Sigmoid colon (tissue), 4 donors: Measurements from ENCODE around the gene SNX32.

Experiments
- EP300 ChIP-seq, 4 donors: sonication (generic); formaldehyde crosslinking; IDR thresholded peaks; one replicate each; pipeline ENCODE4 v1.6.1; 2017; ENCODE audit warnings: antibody characterized with exemption in 4 of 4
- POLR2A ChIP-seq, 2 donors: fragments of 450-650 bp; IDR thresholded peaks; one replicate each; pipeline ENCODE4 v1.6.1; 2016; ENCODE audit warnings: antibody characterized with exemption in 2 of 2, mild to moderate bottlenecking in 2 of 2, moderate library complexity in 2 of 2
- POLR2AphosphoS5 ChIP-seq, 4 donors: sonication (generic); formaldehyde crosslinking; IDR thresholded peaks; one replicate each; pipeline ENCODE4 v1.6.1; 2017; ENCODE audit warnings: antibody characterized with exemption in 4 of 4
- TF ChIP-seq, protein P1 (sequence below), 4 experiments: fragments of 450-650 bp in 3 of 4; fragments of 200-600 bp in 1 of 4; IDR thresholded peaks; one replicate each; pipeline ENCODE4 v1.5.1; 2016 to 2019; ENCODE audit warnings: antibody characterized with exemption in 4 of 4, mild to moderate bottlenecking in 3 of 4, moderate library complexity in 2 of 4

DNA sequence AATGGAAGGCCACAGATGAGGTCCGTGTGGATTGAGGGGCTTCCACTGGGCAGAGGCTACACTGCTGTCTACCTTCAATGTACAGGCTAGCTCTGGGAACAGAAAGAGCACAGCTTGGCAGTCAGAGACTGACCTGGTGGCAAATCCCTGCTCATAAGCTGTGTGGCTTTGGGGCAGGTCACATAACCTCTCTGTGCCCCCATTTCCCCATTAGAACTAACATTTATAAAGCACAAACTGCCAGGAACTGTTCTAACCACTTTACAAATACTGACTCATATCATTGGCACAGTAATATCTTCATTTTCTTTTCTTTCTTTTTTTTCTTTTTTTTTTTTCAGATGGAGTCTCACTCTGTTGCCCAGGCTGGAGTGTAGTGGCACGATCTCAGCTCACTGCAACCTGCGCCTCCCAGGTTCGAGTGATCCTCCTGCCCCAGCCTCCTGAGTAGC is 63.3 kb downstream of the SNX32 start:
- TF ChIP-seq POLR2AphosphoS5 (IDR thresholded peaks at IDR 0.05) (no peak), POLR2A (IDR thresholded peaks at IDR 0.05) (no peak), EP300 (IDR thresholded peaks at IDR 0.05) (no peak)
- TF ChIP-seq, protein P1, sequence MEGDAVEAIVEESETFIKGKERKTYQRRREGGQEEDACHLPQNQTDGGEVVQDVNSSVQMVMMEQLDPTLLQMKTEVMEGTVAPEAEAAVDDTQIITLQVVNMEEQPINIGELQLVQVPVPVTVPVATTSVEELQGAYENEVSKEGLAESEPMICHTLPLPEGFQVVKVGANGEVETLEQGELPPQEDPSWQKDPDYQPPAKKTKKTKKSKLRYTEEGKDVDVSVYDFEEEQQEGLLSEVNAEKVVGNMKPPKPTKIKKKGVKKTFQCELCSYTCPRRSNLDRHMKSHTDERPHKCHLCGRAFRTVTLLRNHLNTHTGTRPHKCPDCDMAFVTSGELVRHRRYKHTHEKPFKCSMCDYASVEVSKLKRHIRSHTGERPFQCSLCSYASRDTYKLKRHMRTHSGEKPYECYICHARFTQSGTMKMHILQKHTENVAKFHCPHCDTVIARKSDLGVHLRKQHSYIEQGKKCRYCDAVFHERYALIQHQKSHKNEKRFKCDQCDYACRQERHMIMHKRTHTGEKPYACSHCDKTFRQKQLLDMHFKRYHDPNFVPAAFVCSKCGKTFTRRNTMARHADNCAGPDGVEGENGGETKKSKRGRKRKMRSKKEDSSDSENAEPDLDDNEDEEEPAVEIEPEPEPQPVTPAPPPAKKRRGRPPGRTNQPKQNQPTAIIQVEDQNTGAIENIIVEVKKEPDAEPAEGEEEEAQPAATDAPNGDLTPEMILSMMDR (IDR thresholded peaks at IDR 0.05): no peak
